Mucosa of rectum (tissue), 2 donors: ENCODE data around the gene SLC11A1.

ENCODE experiments used
- H3K27ac ChIP-seq, 2 donors: one replicate each; pipeline ENCODE4 v1.7.0; 2013; ENCODE audit warnings: inconsistent platforms in 2 of 2, low read depth in 2 of 2, low read length in 2 of 2
- H3K27me3 ChIP-seq, 2 donors: one replicate each; pipeline ENCODE4 v1.7.0; 2013; ENCODE audit warnings: low read length in 2 of 2; ENCODE audit not compliant: control insufficient read depth in 2 of 2, insufficient read depth in 2 of 2
- H3K36me3 ChIP-seq, 2 donors: one replicate each; pipeline ENCODE4 v1.7.0; 2013; ENCODE audit warnings: low read length in 2 of 2; ENCODE audit not compliant: control insufficient read depth in 2 of 2, insufficient read depth in 2 of 2
- H3K4me1 ChIP-seq, 2 donors: one replicate each; pipeline ENCODE4 v1.7.0; 2013; ENCODE audit warnings: low read length in 2 of 2, mild to moderate bottlenecking in 1 of 2; ENCODE audit not compliant: control insufficient read depth in 2 of 2, insufficient read depth in 2 of 2
- H3K4me3 ChIP-seq, 2 donors: one replicate each; pipeline ENCODE4 v1.7.0; 2013; ENCODE audit warnings: low read length in 2 of 2
- H3K9ac ChIP-seq, 2 donors: one replicate each; pipeline ENCODE4 v1.7.0; 2013; ENCODE audit warnings: low read length in 2 of 2, low read depth in 1 of 2, mild to moderate bottlenecking in 1 of 2
- H3K9me3 ChIP-seq, 2 donors: one replicate each; pipeline ENCODE4 v1.7.0; 2013; ENCODE audit warnings: low read length in 2 of 2; ENCODE audit not compliant: control insufficient read depth in 2 of 2
- donor health status: healthy.
- donor health status: Normal muscosa, but diverticular disease.

Gene SLC11A1, protein sequence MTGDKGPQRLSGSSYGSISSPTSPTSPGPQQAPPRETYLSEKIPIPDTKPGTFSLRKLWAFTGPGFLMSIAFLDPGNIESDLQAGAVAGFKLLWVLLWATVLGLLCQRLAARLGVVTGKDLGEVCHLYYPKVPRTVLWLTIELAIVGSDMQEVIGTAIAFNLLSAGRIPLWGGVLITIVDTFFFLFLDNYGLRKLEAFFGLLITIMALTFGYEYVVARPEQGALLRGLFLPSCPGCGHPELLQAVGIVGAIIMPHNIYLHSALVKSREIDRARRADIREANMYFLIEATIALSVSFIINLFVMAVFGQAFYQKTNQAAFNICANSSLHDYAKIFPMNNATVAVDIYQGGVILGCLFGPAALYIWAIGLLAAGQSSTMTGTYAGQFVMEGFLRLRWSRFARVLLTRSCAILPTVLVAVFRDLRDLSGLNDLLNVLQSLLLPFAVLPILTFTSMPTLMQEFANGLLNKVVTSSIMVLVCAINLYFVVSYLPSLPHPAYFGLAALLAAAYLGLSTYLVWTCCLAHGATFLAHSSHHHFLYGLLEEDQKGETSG

DNA sequence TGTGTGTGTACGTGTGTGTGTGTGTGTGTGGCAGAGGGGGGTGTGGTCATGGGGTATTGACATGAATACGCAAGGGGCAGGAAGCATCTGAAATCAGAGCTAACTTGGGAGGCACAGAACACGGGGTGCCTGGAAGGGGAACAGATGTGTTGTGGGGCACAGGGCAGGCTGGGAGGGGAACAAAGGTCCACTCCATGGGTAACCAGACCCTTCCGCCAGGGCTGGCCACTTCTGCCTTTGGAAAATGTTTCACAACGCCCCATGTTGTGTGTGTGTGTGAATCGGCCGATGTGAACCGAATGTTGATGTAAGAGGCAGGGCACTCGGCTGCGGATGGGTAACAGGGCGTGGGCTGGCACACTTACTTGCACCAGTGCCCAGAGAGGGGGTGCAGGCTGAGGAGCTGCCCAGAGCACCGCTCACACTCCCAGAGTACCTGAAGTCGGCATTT, at the start of gene SLC11A1:
SLC11A1 (plus strand) TSS at position 358 of the 451 bp plus-strand sequence. CDS start 96 bp downstream, outside the sequence.
- Histone ChIP-seq H3K27me3 (peaks cover 0 to 2% of the 10 kb centered on the region in 2 donors), H3K36me3 (no peaks in the 10 kb centered on the region), H3K4me1 (no peaks in the 10 kb centered on the region), H3K9me3 (no peaks in the 10 kb centered on the region), H3K4me3 (no peak within 1 kb of the TSS), H3K27ac (no peak within 1 kb of the TSS), H3K9ac (no peak within 1 kb of the TSS)

DNA sequence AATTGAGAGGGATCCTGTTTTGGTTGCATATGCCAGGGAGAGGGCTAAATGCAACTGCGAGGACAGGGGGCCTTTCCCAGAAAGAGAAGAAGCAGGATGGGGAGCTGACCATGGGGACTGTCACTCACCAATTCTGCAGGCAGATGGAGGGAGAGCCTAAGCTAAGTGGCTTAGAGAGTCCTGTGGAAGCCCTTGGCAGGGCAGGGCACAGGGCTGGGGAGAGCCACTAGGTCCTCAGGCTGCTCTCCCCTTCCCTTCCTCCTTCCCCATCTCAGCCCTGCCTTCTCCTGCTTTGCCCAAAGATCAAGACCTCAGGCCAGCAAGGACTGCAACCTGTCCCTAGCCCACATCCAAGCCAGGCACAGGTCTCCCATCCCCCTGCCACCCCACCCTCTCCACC, 49.8 kb upstream of the SLC11A1 start:
- no peak overlapping the region for H3K4me3 ChIP-seq
- no peaks in the 10 kb centered on the region for H3K9me3 ChIP-seq
- no peaks in the 10 kb centered on the region for H3K36me3 ChIP-seq
- H3K4me1 ChIP-seq = peaks cover 7 to 8% of the 10 kb centered on the region in 2 donors
- no peaks in the 10 kb centered on the region for H3K27me3 ChIP-seq
- H3K27ac ChIP-seq = peak overlapping the region; percentile 49 to 66
- no peak overlapping the region for H3K9ac ChIP-seq

DNA sequence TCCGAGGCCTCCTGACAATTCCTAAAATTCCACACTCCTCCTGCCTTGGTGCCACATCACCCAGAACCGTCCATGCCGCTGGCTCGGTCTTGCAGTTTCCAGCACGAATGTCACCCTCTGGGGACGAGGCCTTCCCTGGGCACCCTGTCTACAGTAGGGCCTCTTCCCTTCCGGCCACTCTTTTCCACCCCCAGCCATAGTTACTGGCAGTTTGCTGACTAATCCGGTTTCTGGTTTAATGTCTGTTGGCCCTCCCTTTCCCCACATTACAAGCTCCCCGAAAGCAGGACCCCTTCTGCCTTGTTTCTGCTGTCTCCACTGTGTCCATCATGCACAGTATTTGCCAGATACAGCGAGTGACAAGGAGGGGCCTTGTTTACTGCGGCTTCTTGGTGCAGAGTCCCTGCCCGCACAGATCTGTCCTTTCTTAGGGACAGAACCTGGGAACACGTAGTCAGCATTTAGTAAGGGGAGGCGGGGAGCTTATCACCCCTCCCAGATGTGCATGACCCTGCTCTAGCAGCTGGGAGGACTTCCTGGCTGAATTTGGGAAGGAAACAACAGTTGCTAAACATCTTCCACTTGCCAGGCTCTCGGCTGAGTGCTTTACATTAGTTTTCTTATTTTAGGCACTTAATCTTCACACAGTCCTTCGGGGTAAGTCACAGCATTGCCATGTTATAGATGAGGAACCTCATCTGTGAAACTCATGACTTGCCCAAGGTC, 49.0 kb upstream of the SLC11A1 start:
- H3K27me3 ChIP-seq = no peaks in the 10 kb centered on the region
- H3K9me3 ChIP-seq = no peaks in the 10 kb centered on the region
- H3K9ac ChIP-seq = no peak overlapping the region
- H3K27ac ChIP-seq = peak overlapping the region; percentile 49 to 66
- no peak overlapping the region for H3K4me3 ChIP-seq
- H3K36me3 ChIP-seq = no peaks in the 10 kb centered on the region
- peaks cover 7 to 8% of the 10 kb centered on the region in 2 donors for H3K4me1 ChIP-seq

DNA sequence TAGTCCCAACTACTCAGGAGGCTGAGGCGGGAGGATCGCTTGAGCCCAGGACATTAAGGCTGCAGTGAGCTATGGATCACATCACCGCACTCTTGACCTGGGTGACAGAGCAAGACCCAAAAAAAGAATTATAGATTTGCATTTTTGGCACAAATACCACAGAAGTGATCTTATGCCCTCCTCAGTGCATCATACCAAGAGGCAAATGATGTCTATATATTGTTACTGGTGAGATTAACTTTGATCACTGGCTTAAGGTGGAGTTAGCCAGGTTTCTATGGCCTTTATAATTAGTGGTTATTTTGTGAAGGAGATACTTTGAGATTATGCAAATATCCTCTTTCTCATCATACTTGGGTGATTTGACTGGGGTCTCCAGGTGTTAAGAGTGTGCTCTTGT, 47.5 kb upstream of the SLC11A1 start:
- no peak overlapping the region for H3K27ac ChIP-seq
- no peak overlapping the region for H3K4me3 ChIP-seq
- no peaks in the 10 kb centered on the region for H3K9me3 ChIP-seq
- H3K4me1 ChIP-seq = peaks cover 6 to 7% of the 10 kb centered on the region in 2 donors
- no peak overlapping the region for H3K9ac ChIP-seq
- H3K36me3 ChIP-seq = no peaks in the 10 kb centered on the region
- H3K27me3 ChIP-seq = no peaks in the 10 kb centered on the region

DNA sequence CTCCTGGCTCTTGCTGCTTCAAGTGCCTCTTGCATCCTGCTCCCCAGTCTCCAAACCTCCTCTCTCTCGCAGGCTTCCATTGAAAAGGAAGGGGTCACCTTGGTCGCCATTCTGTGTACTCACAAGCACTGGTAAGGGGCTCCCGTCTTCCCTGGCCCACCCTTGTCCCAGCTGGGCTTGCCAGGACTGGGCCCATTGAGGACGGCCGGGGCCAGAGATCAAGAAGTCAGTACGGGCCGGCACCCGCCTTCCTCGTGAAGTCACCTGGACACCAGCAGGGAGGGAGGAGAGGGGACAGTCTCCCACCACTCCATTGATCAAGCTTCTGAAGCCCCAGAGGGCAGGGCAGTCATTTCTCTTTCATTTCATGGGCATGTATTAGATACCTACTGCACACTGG, 41.4 kb upstream of the SLC11A1 start:
- H3K9ac ChIP-seq = no peak overlapping the region
- H3K27me3 ChIP-seq = no peaks in the 10 kb centered on the region
- H3K4me3 ChIP-seq = no peak overlapping the region
- peaks cover 0 to 4% of the 10 kb centered on the region in 2 donors for H3K36me3 ChIP-seq
- no peaks in the 10 kb centered on the region for H3K4me1 ChIP-seq
- H3K9me3 ChIP-seq = no peaks in the 10 kb centered on the region
- H3K27ac ChIP-seq = no peak overlapping the region

DNA sequence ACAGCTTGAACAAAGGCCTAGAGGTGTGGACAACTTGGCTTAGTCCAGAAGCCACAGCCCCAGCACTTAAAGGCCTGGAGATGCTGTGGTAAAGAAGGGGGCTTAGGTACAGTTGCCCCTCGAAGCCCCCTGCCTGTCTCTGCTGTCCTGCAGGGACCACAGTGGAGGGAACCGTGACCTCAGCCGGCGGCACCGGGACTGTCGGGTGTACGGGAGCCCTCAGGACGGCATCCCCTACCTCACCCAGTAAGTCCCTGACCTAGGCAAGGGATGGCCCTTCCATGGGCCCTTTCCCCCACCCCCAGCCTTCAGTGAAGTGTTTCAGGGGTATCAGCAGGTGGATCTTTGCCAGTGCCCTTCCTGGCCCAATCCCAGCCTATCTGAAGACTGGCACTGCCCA, 40.7 kb upstream of the SLC11A1 start:
- Histone ChIP-seq H3K4me3 (no peak overlapping the region), H3K9me3 (no peaks in the 10 kb centered on the region), H3K36me3 (peaks cover 0 to 4% of the 10 kb centered on the region in 2 donors), H3K9ac (no peak overlapping the region), H3K4me1 (no peaks in the 10 kb centered on the region), H3K27me3 (no peaks in the 10 kb centered on the region), H3K27ac (no peak overlapping the region)

DNA sequence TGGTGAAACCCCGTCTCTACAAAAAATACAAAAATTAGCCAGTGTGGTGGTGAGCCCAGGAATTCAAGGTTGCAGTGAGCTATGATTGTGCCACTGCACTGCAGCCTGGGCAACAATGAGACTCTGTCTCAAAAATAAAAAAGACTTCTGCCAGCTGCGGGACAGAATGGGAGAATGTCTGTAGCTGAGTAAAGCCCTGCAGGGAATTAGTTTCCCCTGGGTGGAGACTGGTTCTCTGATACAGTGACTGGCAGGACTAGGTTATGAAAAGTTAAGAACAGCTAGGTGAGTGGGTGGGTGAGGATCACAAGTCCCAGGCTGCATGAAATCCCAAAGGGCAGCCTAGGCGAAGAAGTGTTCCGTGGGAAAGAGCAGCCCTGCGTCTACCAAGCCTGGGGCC, 39.2 kb upstream of the SLC11A1 start:
- Histone ChIP-seq H3K9me3 (no peaks in the 10 kb centered on the region), H3K4me1 (no peaks in the 10 kb centered on the region), H3K27ac (no peak overlapping the region), H3K4me3 (no peak overlapping the region), H3K27me3 (no peaks in the 10 kb centered on the region), H3K36me3 (peaks cover 0 to 4% of the 10 kb centered on the region in 2 donors), H3K9ac (no peak overlapping the region)

DNA sequence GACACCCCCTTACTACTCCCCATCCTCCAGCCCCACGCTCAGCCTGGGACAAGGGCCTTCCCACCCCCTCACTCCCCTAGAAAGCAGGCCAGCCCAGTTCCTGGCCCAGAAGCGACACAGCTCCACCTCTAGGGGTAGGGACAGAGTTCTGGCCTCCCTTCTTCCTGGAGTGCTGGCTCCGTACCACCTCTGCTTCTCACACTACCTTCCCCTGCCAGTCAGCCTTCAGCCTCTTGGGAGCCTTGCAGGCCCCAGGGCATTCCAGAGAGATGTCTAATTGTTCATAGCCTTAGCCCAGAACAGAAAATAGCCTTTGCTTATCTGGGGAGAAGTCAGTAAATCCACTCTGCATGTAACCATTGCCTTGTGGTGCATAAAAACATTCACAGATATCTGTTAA, 38.5 kb upstream of the SLC11A1 start:
- Histone ChIP-seq H3K4me1 (no peaks in the 10 kb centered on the region), H3K9me3 (no peaks in the 10 kb centered on the region), H3K9ac (no peak overlapping the region), H3K27me3 (no peaks in the 10 kb centered on the region), H3K36me3 (peaks cover 0 to 4% of the 10 kb centered on the region in 2 donors), H3K4me3 (no peak overlapping the region), H3K27ac (no peak overlapping the region)

DNA sequence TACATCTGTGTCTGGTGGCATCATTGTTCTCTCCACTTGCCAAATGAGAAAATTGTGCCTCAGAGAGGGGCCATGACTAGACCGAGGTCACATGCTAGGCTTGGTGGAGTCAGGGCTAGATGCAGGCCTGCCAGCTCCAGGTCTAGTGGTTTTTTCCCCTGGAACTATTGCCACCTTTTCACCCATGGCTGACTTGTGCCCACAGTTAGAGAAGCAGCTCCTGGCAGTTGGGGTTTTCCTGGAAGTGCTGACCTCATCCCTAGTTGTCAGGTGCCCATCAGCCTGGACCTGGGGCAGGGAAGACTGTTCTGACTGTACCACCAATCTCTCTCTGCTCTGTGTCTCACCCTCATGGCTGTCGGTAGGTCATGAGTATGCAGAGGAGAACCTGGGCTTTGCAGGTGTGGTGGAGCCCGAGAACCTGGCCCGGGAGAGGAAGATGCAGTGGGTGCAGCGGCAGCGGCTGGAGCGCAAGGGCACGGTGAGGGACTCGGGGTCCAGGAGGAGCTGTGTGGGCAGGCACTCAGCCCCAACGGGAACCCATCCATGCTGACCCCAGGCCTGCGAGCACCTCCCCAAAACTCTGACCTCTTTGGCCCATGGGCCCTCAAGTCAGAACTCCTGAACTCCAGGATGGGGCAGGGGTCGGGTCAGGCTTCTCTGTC, 37.9 kb upstream of the SLC11A1 start:
- Histone ChIP-seq H3K36me3 (peaks cover 0 to 4% of the 10 kb centered on the region in 2 donors), H3K9ac (no peak overlapping the region), H3K4me1 (no peaks in the 10 kb centered on the region), H3K9me3 (no peaks in the 10 kb centered on the region), H3K27ac (no peak overlapping the region), H3K27me3 (no peaks in the 10 kb centered on the region), H3K4me3 (no peak overlapping the region)
